ENCODE results near the gene NODAL. TPM values are rescaled to one million over a fixed set of nuclear protein-coding genes. Genes with fewer than 3 reads are reported as not detected.

NODAL gene
- total and polyA plus RNA-seq, 12 donors, result 0.04 to 0.29 TPM; not detected in 10

DNA sequence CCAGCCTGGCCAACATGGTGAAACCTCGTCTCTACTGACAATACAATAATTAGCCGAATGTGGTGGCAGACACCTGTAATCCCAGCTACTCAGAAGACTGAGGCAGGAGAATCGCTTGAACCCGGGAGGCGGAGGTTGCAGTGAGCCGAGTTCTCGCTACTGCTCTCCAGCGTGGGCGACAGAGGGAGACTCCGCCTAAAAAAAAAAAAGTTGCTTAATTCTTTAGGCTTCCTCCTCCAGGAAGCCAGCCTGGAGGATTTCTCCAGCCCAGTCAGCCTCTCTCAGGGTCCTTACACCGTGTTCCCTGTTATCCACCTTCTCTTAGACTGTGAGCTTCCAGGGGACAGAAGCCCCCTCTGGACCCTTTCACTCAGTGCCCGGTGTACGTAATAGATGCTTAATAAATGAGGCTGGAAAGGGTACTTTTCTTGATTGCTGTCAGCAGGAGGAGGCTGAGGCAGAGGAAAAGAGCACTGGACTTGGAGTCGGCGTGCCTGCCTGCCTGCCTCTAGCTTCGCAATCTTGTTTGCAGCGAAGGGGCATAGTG is 16.4 kb upstream of the NODAL start:
- no peaks in the 10 kb centered on the region for H3K36me3 ChIP-seq
- H3K27me3 ChIP-seq, result peaks cover 0 to 34% (median 0%) of the 10 kb centered on the region in 7 donors
- H3K9me3 ChIP-seq, result no peaks in the 10 kb centered on the region
- 55 to 59% methylated on average over 17 of the region's 17 CpGs for WGBS, 2 donors
- peak in 1 of 9 donors; percentile 5 for TF ChIP-seq CTCF (IDR thresholded peaks at IDR 0.05)
- H3K4me3 ChIP-seq, result peak overlapping the region in 9 of 10 donors; percentile 36 to 57 (median 54)
- ATAC-seq, result no peak
- peaks cover 9 to 51% (median 29%) of the 10 kb centered on the region in 9 donors for H3K4me1 ChIP-seq
- peak overlapping the region; percentile 47 to 93 (median 83) for H3K27ac ChIP-seq
- intact Hi-C loops (cut with DNase I), result loop anchor here in 3 of 10 donors (2.0 to 10.0 kb wide), 4 partner anchors 27 to 427 kb away; partner anchors contain the start of genes EIF4EBP2 (in 1 of the 3) and PCBD1 (in 1 of the 3)
- DNase-seq, result no peak

GRCh38 chr10:70456164-70456563 is 14.7 kb upstream of the NODAL start:
- WGBS, 2 donors, result 64 to 70% methylated on average over 8 of the region's 8 CpGs
- peak overlapping the region in 1 of 10 donors; percentile 28 for H3K27ac ChIP-seq
- intact Hi-C loops (cut with DNase I), result loop anchor here in 2 of 10 donors (10.0 kb wide), 2 partner anchors 419 to 429 kb away; partner anchors contain the start of gene PCBD1 (in 1 of the 2)

GRCh38 chr10:70455213-70455630 is 13.7 kb upstream of the NODAL start:
- WGBS, 2 donors, result 76 to 80% methylated on average over 6 of the region's 6 CpGs
- ATAC-seq, result no peak
- Histone ChIP-seq H3K4me3 (no peak overlapping the region), H3K27me3 (peaks cover 0 to 33% (median 0%) of the 10 kb centered on the region in 7 donors), H3K36me3 (no peaks in the 10 kb centered on the region), H3K27ac (no peak overlapping the region), H3K9me3 (no peaks in the 10 kb centered on the region), H3K4me1 (peaks cover 4 to 32% (median 16%) of the 10 kb centered on the region in 9 donors)
- TF ChIP-seq CTCF (IDR thresholded peaks at IDR 0.05), result no peak
- intact Hi-C loops (cut with DNase I), result loop anchor here in 2 of 10 donors (10.0 kb wide), 2 partner anchors 420 to 430 kb away; partner anchors contain the start of gene PCBD1 (in 1 of the 2)
- no peak for DNase-seq

More at GRCh38 chr10:70456164-70456563, 14.7 kb upstream of the NODAL start:
- H3K4me1 ChIP-seq, result peaks cover 4 to 34% (median 16%) of the 10 kb centered on the region in 9 donors
- no peaks in the 10 kb centered on the region for H3K36me3 ChIP-seq
- no peak for DNase-seq
- no peak for ATAC-seq
- H3K27me3 ChIP-seq, result peaks cover 0 to 34% (median 0%) of the 10 kb centered on the region in 7 donors
- H3K4me3 ChIP-seq, result no peak overlapping the region
- H3K9me3 ChIP-seq, result no peaks in the 10 kb centered on the region
- TF ChIP-seq CTCF (IDR thresholded peaks at IDR 0.05), result no peak

- no peaks in the 10 kb centered on the region for H3K36me3 ChIP-seq
- intact Hi-C loops (cut with DNase I), result loop anchor here in 1 of 10 donors (10.0 kb wide), 1 partner anchor 437 kb away; the partner anchor contains the start of gene PCBD1
- H3K9me3 ChIP-seq, result no peaks in the 10 kb centered on the region
- H3K27me3 ChIP-seq, result peaks cover 0 to 5% (median 0%) of the 10 kb centered on the region in 7 donors
- ATAC-seq, result no peak
- whole genome bisulfite sequencing, 2 donors, result 53 to 67% methylated on average over 2 of the region's 2 CpGs
- DNase-seq, result no peak
- no peak for TF ChIP-seq CTCF (IDR thresholded peaks at IDR 0.05)
- H3K4me3 ChIP-seq, result no peak overlapping the region
- peaks cover 0 to 22% (median 12%) of the 10 kb centered on the region in 9 donors for H3K4me1 ChIP-seq
- H3K27ac ChIP-seq, result no peak overlapping the region
Observed at GRCh38 chr10:70448236-70448635, 6.8 kb upstream of the NODAL start.

All from heart right ventricle (tissue), 16 donors.